Hippocampal formation (tissue), 2 donors: ENCODE data around the gene FXR2.

Source experiments
- DNase-seq, 2 donors: peaks; one replicate each; lab custom pipeline; 2025; lab: John Stamatoyannopoulos, UW

The FXR2 gene

GRCh38 chr17:7589204-7589868, 25.4 kb downstream of the FXR2 start:
- peak; percentile 72 to 77 for DNase-seq

GRCh38 chr17:7588553-7589203, 26.0 kb downstream of the FXR2 start:
- no peak for DNase-seq

GRCh38 chr17:7587420-7588151, 27.1 kb downstream of the FXR2 start:
- DNase-seq, result no peak

GRCh38 chr17:7586673-7587419, 27.9 kb downstream of the FXR2 start:
- DNase-seq, result no peak

GRCh38 chr17:7583253-7584109, 31.2 kb downstream of the FXR2 start, which contains the start of gene MPDU1:
TSS of gene MPDU1 (plus strand) at chr17:7583852. CDS start at chr17:7583863, 11 bp downstream.
- DNase-seq, result peak; percentile 95 to 96

- DNase-seq, result no peak
Measured at GRCh38 chr17:7582396-7583252, 32.1 kb downstream of the FXR2 start.

- DNase-seq, result no peak
Measured at GRCh38 chr17:7580604-7581575, 33.8 kb downstream of the FXR2 start.

- no peak for DNase-seq
Measured at GRCh38 chr17:7579834-7580603, 34.7 kb downstream of the FXR2 start.

- DNase-seq, result peak; percentile 35 to 39
Measured at GRCh38 chr17:7579001-7579833, 35.5 kb downstream of the FXR2 start, which contains the start of gene CD68. TSS of gene CD68 (plus strand) at chr17:7579638. CDS start at chr17:7579678, 40 bp downstream.

GRCh38 chr17:7577327-7578199, 37.1 kb downstream of the FXR2 start:
- DNase-seq, result no peak

- no peak for DNase-seq
Measured at GRCh38 chr17:7576432-7576937, 38.2 kb downstream of the FXR2 start.

GRCh38 chr17:7575959-7576358, 38.7 kb downstream of the FXR2 start:
- no peak for DNase-seq

GRCh38 chr17:7575481-7575883, 39.2 kb downstream of the FXR2 start:
- no peak for DNase-seq

- DNase-seq, result no peak
Measured at GRCh38 chr17:7574176-7574953, 40.3 kb downstream of the FXR2 start.
